Cardiac fibroblast (primary cell): ENCODE measurements around the gene SPATA6L.
A peak's percentile ranks its signal among the peaks of the same experiment; 100 is the strongest.

ENCODE experiments used
- DNase-seq, 2 donors: peaks; one replicate each; pipeline versions ENCODE4 v3.0.0 to v3.0.0-alpha.2; 2010; ENCODE audit warnings: low read depth in 2 of 2
- H3K4me3 ChIP-seq, 2 donors: replicated peaks in 1 of 2; 1 replicate in 1 of 2; 2 replicates in 1 of 2; pipeline ENCODE4 v1.5.1; 2011; ENCODE audit warnings: low read depth in 2 of 2, low read length in 2 of 2, mild to moderate bottlenecking in 2 of 2, moderate library complexity in 1 of 2
- CTCF ChIP-seq: IDR thresholded peaks from one replicate; pipeline ENCODE4 v1.5.1; 2011; ENCODE audit warnings: low read depth, mild to moderate bottlenecking, low read length, inconsistent platforms

Gene SPATA6L

GRCh38 chr9:4704129-4704528 lies 37.8 kb upstream of the SPATA6L start:
- DNase-seq, result peak in 1 of 2 donors; percentile 11
- no peak for TF ChIP-seq CTCF

GRCh38 chr9:4701526-4701925 lies 35.2 kb upstream of the SPATA6L start:
- TF ChIP-seq CTCF, result no peak
- no peak for DNase-seq
- no peak overlapping the region for H3K4me3 ChIP-seq

More at GRCh38 chr9:4704129-4704528, 37.8 kb upstream of the SPATA6L start:
- H3K4me3 ChIP-seq, result no peak overlapping the region

- no peak overlapping the region for H3K4me3 ChIP-seq
- no peak for TF ChIP-seq CTCF
These were observed 34.7 kb upstream of the SPATA6L start for GRCh38 chr9:4700932-4701331.

GRCh38 chr9:4700091-4700490 lies 33.8 kb upstream of the SPATA6L start:
- no peak for TF ChIP-seq CTCF
- no peak overlapping the region for H3K4me3 ChIP-seq
- peak in 1 of 2 donors; percentile 41 for DNase-seq

More at GRCh38 chr9:4700932-4701331, 34.7 kb upstream of the SPATA6L start:
- no peak for DNase-seq

- peak; percentile 63 to 81 for DNase-seq
- H3K4me3 ChIP-seq, result no peak overlapping the region
- TF ChIP-seq CTCF, result no peak
These were observed 25.5 kb upstream of the SPATA6L start for GRCh38 chr9:4691795-4692194.

GRCh38 chr9:4690144-4690543 lies 23.9 kb upstream of the SPATA6L start:
- no peak for DNase-seq
- H3K4me3 ChIP-seq, result no peak overlapping the region
- TF ChIP-seq CTCF, result no peak

GRCh38 chr9:4689687-4690104 lies 23.4 kb upstream of the SPATA6L start:
- no peak for DNase-seq
- H3K4me3 ChIP-seq, result no peak overlapping the region
- TF ChIP-seq CTCF, result no peak
